ENCODE results near the gene IGFBP7.

IGFBP7 gene

DNA sequence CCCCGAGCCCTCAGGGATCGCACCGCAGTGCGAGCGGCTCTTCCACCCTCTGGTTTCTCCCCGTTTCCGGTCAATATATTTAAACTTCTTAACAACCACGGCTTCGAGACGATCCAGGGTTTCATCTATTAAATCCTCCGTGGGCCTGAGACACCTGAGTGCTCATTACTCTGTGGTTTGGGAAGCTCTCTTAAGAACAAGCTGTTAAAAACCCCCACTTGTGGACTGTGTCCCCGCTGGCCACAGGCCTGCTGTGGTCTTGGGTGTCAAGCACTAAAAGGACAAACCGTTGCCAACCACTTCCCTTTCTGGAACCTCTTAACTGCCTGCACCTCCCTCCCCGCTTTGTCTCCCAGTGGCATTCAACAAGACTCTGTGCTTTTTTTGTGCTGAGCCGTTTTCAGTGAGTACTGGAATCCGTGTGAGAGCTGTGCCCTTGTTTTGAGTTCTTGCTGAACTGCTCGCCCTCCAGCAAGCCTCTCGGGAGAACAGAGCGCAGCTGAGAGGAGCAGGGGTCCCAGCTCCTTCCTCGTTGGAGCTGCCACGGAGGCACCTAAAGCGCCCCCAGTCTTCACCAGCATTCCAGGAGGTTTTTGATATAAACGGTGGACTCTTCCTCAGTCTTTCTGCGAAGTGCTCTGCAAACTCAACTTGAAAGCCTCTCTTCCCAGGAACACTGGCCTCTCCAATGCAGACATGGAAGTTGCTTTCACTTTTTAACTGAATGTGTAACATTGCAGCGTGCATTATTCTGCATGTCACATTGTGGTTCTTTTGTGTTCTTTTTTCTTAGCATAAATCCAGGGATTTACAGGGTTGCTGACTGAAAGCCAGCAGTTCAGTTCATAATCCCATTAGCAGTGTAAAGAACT lies 691 bp upstream of the IGFBP7 start:
- Histone ChIP-seq H3K4me1 (ENCODE audit: control insufficient read depth, insufficient read depth, low read length, poor library complexity, severe bottlenecking) (peaks cover 30% of the 10 kb centered on the region), H3K4me3 (ENCODE audit: extremely low read depth, insufficient read depth, low read length, poor library complexity, severe bottlenecking) (peak overlapping the region; percentile 63), H3K36me3 (ENCODE audit: control insufficient read depth, insufficient read depth, low read length) (peaks cover 23% of the 10 kb centered on the region), H3K9me3 (ENCODE audit: control insufficient read depth, low read length) (no peaks in the 10 kb centered on the region), H3K27ac (ENCODE audit: low read depth, low read length, severe bottlenecking) (peak overlapping the region; percentile 31)
- 9 to 15% methylated on average over 17 to 21 of the region's 25 CpGs for whole genome bisulfite sequencing, 2 experiments (ENCODE audit: insufficient coverage in 2 of 2)

DNA sequence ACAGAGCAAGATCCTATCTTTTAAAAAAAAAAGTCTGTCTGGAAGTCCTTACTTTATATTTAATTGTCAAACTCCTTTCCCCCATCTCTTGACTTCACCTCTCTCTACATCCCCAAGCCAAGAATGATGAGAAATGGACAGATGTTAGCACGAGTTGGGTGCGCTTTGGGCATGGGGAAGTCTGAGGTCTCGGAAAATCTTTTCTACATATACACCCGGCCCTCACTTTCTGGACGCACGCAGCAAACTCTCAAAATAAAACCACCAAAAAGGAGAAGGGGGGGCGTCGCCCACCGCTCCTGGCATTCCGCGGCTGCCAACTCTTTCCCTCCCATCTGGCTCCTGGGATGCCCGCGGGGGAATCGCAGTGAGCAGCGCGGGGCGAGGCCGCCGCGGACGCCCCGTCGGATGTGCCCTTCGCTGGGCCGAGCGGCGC lies 756 bp downstream of the IGFBP7 start:
- Histone ChIP-seq H3K4me1 (ENCODE audit: control insufficient read depth, insufficient read depth, low read length, poor library complexity, severe bottlenecking) (peaks cover 32% of the 10 kb centered on the region), H3K36me3 (ENCODE audit: control insufficient read depth, insufficient read depth, low read length) (peaks cover 36% of the 10 kb centered on the region), H3K4me3 (ENCODE audit: extremely low read depth, insufficient read depth, low read length, poor library complexity, severe bottlenecking) (peak overlapping the region; percentile 63), H3K27ac (ENCODE audit: low read depth, low read length, severe bottlenecking) (no peak overlapping the region), H3K9me3 (ENCODE audit: control insufficient read depth, low read length) (no peaks in the 10 kb centered on the region)
- 13 to 24% methylated on average over 16 to 18 of the region's 27 CpGs for WGBS, 2 experiments (ENCODE audit: insufficient coverage in 2 of 2)

DNA sequence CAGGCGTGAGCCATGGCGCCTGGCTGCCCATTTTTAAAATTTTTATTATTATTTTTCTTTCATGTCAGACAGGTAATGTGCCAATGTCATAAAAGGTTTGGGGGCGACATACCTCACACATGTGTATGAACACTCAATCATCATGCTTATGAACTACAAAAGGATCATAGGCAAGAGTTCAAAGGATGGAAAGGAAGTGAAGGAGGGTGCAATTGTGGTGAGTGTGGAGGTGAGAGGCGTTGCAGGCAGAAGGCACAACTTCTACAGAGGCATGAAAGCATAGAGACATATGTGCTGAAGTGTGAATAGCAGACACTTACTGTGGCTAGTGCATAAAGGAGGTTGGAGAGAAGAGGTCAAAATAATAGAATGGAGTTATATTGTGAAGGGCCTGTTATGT lies 4.0 kb downstream of the IGFBP7 start:
- Histone ChIP-seq H3K27ac (ENCODE audit: low read depth, low read length, severe bottlenecking) (no peak overlapping the region), H3K4me3 (ENCODE audit: extremely low read depth, insufficient read depth, low read length, poor library complexity, severe bottlenecking) (no peak overlapping the region), H3K36me3 (ENCODE audit: control insufficient read depth, insufficient read depth, low read length) (peaks cover 40% of the 10 kb centered on the region), H3K9me3 (ENCODE audit: control insufficient read depth, low read length) (no peaks in the 10 kb centered on the region), H3K4me1 (ENCODE audit: control insufficient read depth, insufficient read depth, low read length, poor library complexity, severe bottlenecking) (peaks cover 37% of the 10 kb centered on the region)
- WGBS, 2 experiments (ENCODE audit: insufficient coverage in 2 of 2) = 100% methylated on average over 1 of the region's 4 CpGs; no CpG with 5 or more reads in 1 of the 2 experiments

DNA sequence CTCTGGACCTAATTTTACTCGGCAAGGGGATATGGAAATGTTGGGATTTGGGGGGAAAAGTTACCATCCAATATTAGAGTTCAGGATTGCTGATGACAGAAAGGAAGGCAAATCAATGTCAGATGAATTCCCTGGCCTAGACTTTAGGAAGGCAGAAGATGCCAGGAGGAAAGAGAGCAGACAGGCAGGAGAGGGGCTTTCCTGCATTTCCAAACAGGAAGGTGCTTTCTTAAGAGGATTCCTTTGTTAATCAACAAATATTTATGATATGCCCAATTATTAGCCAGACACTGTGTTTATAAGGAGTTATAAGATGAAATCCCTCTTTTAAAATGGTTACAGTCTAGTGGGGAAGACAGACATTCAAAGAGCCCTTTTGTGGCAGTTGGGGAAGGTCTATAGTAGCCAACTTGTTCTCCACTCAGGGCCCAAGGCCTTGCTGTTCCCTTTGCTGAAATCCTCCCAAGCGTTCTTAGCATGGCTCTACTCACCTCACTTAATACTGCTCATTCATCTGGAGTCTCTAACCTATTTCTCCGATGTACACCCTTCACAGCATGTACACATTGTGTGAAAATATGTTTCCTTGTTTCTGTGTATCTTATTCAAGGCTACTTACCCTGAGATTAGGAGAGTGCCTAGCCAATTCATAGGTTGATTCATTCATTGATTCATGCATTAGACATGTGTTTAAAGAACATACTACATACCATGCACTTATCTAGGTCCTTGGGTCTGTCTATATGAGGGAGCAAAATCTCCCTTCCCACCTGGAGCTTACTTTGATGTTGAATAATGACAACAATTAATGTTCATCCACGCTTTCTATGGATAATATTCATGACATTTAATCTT lies 5.3 kb downstream of the IGFBP7 start:
- no peak overlapping the region for H3K4me3 ChIP-seq (ENCODE audit: extremely low read depth, insufficient read depth, low read length, poor library complexity, severe bottlenecking)
- peaks cover 49% of the 10 kb centered on the region for H3K36me3 ChIP-seq (ENCODE audit: control insufficient read depth, insufficient read depth, low read length)
- WGBS, 2 experiments (ENCODE audit: insufficient coverage in 2 of 2) = 80 to 100% methylated on average over 1 of the region's 4 CpGs
- H3K9me3 ChIP-seq (ENCODE audit: control insufficient read depth, low read length) = no peaks in the 10 kb centered on the region
- H3K27ac ChIP-seq (ENCODE audit: low read depth, low read length, severe bottlenecking) = no peak overlapping the region
- peaks cover 38% of the 10 kb centered on the region for H3K4me1 ChIP-seq (ENCODE audit: control insufficient read depth, insufficient read depth, low read length, poor library complexity, severe bottlenecking)

- no peaks in the 10 kb centered on the region for H3K9me3 ChIP-seq (ENCODE audit: control insufficient read depth, low read length)
- H3K27ac ChIP-seq (ENCODE audit: low read depth, low read length, severe bottlenecking) = peak overlapping the region; percentile 60
- peaks cover 56% of the 10 kb centered on the region for H3K4me1 ChIP-seq (ENCODE audit: control insufficient read depth, insufficient read depth, low read length, poor library complexity, severe bottlenecking)
- H3K4me3 ChIP-seq (ENCODE audit: extremely low read depth, insufficient read depth, low read length, poor library complexity, severe bottlenecking) = no peak overlapping the region
- H3K36me3 ChIP-seq (ENCODE audit: control insufficient read depth, insufficient read depth, low read length) = peaks cover 46% of the 10 kb centered on the region
- 52 to 78% methylated on average over 2 of the region's 4 CpGs for WGBS, 2 experiments (ENCODE audit: insufficient coverage in 2 of 2)
Measured at GRCh38 chr4:57103051-57103450, 7.1 kb downstream of the IGFBP7 start.

DNA sequence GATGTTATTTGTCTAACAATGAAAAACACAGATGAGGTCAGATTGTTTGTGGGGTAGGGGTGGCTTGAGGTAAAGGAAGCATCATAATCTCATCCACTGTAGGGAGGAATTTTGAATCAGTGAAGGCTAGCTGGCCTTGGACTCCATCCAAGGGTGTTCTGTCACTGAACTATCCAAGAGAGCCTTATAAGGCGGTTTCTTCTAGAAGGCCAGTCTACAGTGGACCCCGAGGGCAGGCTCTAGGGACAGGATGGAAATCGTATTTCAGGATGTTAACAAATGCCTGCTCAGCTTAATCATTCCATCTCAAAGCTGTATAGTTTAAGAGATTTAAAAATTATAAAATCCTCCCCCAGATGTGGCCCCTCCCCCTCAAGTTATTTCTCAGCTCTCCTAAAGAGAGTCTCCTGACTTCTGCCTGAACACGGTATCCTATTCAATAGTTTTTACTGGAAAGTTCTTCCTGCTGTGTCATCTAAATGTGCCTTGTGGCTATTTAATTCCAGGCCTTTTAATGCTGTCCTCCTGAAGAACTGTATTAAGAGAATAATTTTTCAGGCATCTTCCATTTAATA lies 8.0 kb downstream of the IGFBP7 start:
- H3K27ac ChIP-seq (ENCODE audit: low read depth, low read length, severe bottlenecking) = peak overlapping the region; percentile 53
- no peak overlapping the region for H3K4me3 ChIP-seq (ENCODE audit: extremely low read depth, insufficient read depth, low read length, poor library complexity, severe bottlenecking)
- H3K9me3 ChIP-seq (ENCODE audit: control insufficient read depth, low read length) = no peaks in the 10 kb centered on the region
- H3K4me1 ChIP-seq (ENCODE audit: control insufficient read depth, insufficient read depth, low read length, poor library complexity, severe bottlenecking) = peaks cover 56% of the 10 kb centered on the region
- WGBS, 2 experiments (ENCODE audit: insufficient coverage in 2 of 2) = 60 to 100% methylated on average over 1 to 2 of the region's 4 CpGs
- peaks cover 41% of the 10 kb centered on the region for H3K36me3 ChIP-seq (ENCODE audit: control insufficient read depth, insufficient read depth, low read length)

DNA sequence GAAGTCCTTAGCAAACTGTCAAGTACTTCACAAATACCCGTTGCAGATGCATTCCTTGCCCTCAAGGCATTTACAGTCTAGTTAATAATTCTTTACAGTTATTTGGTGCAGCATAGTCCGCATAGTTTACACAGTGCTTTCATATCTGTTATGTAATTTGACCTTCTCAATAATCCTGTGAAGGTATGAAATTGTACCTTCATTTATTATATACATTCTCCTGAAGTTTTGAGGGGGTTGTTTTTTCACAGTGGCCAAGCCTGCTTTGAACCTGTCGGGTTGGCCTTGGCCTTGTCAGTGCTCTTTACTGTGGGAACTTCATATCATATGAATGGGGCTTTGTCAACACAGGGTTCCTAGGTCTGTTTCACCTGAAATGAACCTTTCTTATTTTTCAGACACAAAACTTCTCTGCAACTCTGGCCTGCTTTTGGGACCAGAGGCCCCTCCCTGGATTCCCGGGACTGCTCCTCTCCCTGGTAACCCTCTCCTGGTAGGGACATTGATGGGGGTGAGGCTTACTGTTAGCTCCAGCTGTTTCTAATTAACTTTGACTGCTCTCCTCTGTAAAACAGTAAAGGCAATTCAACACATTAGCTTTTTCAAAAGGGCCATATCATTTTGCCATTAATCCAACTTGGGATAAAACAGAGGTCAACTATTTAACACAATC lies 9.1 kb downstream of the IGFBP7 start:
- H3K4me1 ChIP-seq (ENCODE audit: control insufficient read depth, insufficient read depth, low read length, poor library complexity, severe bottlenecking) = peaks cover 56% of the 10 kb centered on the region
- no peak overlapping the region for H3K27ac ChIP-seq (ENCODE audit: low read depth, low read length, severe bottlenecking)
- no peak overlapping the region for H3K4me3 ChIP-seq (ENCODE audit: extremely low read depth, insufficient read depth, low read length, poor library complexity, severe bottlenecking)
- no peaks in the 10 kb centered on the region for H3K9me3 ChIP-seq (ENCODE audit: control insufficient read depth, low read length)
- H3K36me3 ChIP-seq (ENCODE audit: control insufficient read depth, insufficient read depth, low read length) = peaks cover 38% of the 10 kb centered on the region
- WGBS, 2 experiments (ENCODE audit: insufficient coverage in 2 of 2) = 100% methylated on average over 1 of the region's 4 CpGs

DNA sequence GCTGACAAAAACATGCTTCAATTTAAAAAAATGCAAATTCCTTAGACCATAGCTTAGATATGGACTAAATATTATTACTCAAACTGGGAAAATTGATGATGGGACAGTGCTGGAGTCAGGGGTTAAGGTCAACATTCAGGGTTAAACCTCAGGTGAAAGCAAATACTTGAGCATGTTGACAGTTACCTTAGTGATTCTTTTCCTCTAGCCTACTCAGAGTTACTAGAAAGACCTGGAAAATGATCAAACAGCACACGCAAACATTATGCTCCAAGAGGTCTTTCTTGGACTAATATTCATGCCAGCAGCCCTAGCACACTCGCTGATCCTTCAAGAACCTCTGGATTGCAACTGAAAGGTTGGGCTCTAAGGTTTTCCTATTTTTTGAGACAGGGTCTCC lies 10.8 kb downstream of the IGFBP7 start:
- Histone ChIP-seq H3K36me3 (ENCODE audit: control insufficient read depth, insufficient read depth, low read length) (peaks cover 31% of the 10 kb centered on the region), H3K4me3 (ENCODE audit: extremely low read depth, insufficient read depth, low read length, poor library complexity, severe bottlenecking) (no peak overlapping the region), H3K9me3 (ENCODE audit: control insufficient read depth, low read length) (no peaks in the 10 kb centered on the region), H3K4me1 (ENCODE audit: control insufficient read depth, insufficient read depth, low read length, poor library complexity, severe bottlenecking) (peaks cover 66% of the 10 kb centered on the region), H3K27ac (ENCODE audit: low read depth, low read length, severe bottlenecking) (peak overlapping the region; percentile 69)
- 83 to 100% methylated on average over 1 to 2 of the region's 2 CpGs for WGBS, 2 experiments (ENCODE audit: insufficient coverage in 2 of 2)

DNA sequence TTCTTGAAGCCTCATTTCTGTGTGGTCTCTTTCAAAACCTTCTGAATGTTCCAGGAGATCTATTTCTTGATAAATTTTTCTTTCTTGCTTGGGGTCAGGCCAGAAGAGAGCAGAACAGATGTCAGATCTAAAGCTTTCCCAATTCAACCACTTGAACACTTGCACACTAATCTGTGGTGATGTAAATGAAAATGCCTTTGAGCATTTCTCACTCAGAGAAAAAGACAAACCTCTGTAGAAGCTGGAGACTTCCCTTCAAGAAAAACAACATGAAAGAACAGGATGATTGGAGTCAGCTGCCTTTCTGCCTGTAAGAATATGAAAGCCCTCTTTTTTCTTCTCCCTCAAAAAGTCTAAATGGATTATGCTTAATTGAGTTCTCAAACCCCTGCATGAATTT lies 11.2 kb downstream of the IGFBP7 start:
- peaks cover 31% of the 10 kb centered on the region for H3K36me3 ChIP-seq (ENCODE audit: control insufficient read depth, insufficient read depth, low read length)
- H3K4me1 ChIP-seq (ENCODE audit: control insufficient read depth, insufficient read depth, low read length, poor library complexity, severe bottlenecking) = peaks cover 66% of the 10 kb centered on the region
- H3K4me3 ChIP-seq (ENCODE audit: extremely low read depth, insufficient read depth, low read length, poor library complexity, severe bottlenecking) = no peak overlapping the region
- peak overlapping the region; percentile 69 for H3K27ac ChIP-seq (ENCODE audit: low read depth, low read length, severe bottlenecking)
- no peaks in the 10 kb centered on the region for H3K9me3 ChIP-seq (ENCODE audit: control insufficient read depth, low read length)

GRCh38 chr4:57098415-57098814 lies 11.8 kb downstream of the IGFBP7 start:
- Histone ChIP-seq H3K4me1 (ENCODE audit: control insufficient read depth, insufficient read depth, low read length, poor library complexity, severe bottlenecking) (peaks cover 63% of the 10 kb centered on the region), H3K4me3 (ENCODE audit: extremely low read depth, insufficient read depth, low read length, poor library complexity, severe bottlenecking) (no peak overlapping the region), H3K9me3 (ENCODE audit: control insufficient read depth, low read length) (no peaks in the 10 kb centered on the region), H3K36me3 (ENCODE audit: control insufficient read depth, insufficient read depth, low read length) (peaks cover 31% of the 10 kb centered on the region), H3K27ac (ENCODE audit: low read depth, low read length, severe bottlenecking) (peak overlapping the region; percentile 69)
- 68 to 75% methylated on average over 3 to 4 of the region's 5 CpGs for WGBS, 2 experiments (ENCODE audit: insufficient coverage in 2 of 2)
